HG02798 (cell line): Measurements from ENCODE around the gene CPN1.
"Not testable (repeated sequence)": the region's sequence is repeated elsewhere in the genome, so short reads cannot be mapped to it uniquely, and the experiment has no call there.

Experiments used
- ATAC-seq: cut with Tn5 transposase; IDR thresholded peaks from one replicate; pipeline ENCODE4 v1.9.1; 2021; ENCODE audit warnings: mild to moderate bottlenecking; ENCODE audit not compliant: unreplicated experiment, poor library complexity

The CPN1 gene

GRCh38 chr10:100083623-100084022, 2.0 kb upstream of the CPN1 start:
- ATAC-seq, result no peak

DNA sequence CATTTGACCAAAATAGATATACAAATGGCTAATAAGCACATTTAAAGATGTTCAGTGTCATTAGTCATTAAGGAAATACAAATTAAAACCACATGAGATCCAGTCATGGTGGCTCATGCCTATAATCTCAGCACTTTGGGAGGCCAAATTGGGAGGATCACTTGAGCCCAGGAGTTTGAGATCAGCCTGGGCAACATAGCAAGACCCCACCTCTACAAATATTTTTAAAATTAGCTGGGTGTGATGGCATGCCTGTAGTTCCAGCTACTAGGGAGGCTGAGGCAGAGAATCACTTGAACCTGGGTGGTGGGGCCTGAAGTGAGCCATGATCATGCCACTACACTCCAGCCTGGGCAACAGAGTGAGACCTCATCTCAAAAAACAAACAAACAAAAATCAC, 607 bp upstream of the CPN1 start:
- not testable (repeated sequence) for ATAC-seq

DNA sequence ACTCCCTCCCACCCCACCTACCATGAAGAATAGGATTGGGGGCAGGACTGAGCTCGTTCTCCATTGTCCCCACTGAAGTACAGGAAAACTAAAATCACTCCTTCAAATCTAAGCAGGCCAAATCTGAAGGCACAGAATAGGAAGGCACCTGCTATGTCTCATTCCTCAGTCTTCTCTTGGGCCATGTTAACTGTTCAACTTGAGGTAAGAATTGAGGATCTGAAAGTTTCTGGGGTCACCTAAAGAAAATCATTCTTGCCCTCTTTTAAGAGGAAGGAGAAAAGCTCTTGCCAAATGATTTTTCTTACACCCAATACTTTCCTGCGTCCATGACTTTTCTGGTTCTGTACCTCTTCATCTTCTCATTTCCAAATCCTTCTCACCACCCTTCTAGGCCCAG, 4.9 kb downstream of the CPN1 start:
- no peak for ATAC-seq

DNA sequence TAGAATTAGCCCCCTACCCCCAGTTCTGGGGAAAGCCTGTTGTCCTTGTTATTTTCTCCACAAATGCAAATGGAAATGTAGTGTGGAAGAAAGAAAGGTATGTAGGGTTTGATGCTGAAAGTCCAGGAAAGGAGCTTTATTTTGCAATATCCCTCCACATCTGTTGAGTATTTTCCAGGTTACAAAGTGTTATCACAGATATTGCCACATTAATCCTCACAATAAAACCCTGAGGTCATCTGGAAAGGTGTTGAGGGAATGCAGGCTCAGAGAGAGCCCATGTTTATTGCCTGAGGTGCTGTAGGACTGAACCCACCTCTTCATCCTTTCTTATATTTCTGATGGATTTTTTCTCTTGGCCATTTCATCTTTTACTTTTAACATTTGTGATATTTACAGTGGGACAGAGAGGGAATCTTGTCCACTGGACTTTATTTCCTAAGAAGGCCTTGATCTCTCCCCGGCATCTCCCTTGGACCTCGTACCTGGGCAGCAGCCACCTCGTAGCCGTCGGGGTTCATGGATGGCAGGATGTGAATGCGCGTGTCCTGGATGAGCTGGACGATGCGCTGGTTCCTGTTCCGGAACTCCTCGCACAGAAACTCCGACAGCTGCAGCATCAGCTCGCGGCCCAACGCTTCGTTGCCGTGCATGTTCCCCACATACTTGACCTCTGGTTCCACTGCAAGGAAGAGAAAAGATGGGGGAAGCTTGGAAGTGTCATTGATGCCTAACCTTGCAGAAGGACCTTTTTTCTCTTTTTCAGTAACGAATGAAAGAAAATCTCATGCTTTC, 6.0 kb downstream of the CPN1 start:
- ATAC-seq, result no peak

- ATAC-seq, result no peak
Measured at GRCh38 chr10:100072514-100072913, 9.2 kb downstream of the CPN1 start.

DNA sequence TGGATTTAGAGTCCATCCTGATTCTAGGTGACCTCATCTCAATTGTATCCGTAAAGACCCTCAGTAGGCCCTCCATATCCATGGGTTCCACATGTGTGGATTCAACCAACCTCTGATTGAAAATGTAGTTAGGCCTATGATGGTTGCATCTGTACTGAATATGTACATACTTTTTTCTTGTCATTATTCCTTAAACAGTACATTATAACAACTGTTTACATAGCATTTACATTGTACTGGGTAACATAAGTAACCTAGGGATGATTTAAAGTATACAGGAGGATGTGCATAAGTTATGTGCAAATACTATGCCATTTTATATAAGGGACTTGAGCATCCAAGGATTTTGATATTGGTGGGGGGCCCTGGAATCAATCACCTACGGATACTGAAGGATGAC, 10.1 kb downstream of the CPN1 start:
- ATAC-seq, result no peak

- ATAC-seq, result no peak
Measured at GRCh38 chr10:100067466-100067865, 14.2 kb downstream of the CPN1 start.

GRCh38 chr10:100065084-100065660, 16.5 kb downstream of the CPN1 start:
- no peak for ATAC-seq

DNA sequence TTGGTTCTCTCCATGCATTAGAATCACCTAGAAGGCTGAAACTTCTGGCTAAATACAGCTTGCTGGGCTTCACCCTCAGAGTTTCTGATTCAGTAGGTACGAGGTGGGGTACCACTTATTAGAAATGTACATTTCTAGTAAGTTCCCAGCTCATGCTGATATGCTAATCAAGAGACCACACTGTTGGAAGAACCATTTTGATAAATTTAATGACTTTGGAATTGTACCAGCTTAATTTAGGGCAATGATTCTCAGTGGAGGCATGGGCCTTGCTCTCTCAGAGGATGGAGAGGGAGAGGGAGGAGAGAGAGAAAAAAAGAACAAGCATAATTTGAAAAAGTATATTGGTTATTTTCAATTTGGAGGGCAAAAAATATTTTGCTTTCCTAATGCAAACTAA, 20.3 kb downstream of the CPN1 start:
- ATAC-seq, result no peak

- ATAC-seq, result no peak
Measured at GRCh38 chr10:100057948-100058347, 23.7 kb downstream of the CPN1 start.

DNA sequence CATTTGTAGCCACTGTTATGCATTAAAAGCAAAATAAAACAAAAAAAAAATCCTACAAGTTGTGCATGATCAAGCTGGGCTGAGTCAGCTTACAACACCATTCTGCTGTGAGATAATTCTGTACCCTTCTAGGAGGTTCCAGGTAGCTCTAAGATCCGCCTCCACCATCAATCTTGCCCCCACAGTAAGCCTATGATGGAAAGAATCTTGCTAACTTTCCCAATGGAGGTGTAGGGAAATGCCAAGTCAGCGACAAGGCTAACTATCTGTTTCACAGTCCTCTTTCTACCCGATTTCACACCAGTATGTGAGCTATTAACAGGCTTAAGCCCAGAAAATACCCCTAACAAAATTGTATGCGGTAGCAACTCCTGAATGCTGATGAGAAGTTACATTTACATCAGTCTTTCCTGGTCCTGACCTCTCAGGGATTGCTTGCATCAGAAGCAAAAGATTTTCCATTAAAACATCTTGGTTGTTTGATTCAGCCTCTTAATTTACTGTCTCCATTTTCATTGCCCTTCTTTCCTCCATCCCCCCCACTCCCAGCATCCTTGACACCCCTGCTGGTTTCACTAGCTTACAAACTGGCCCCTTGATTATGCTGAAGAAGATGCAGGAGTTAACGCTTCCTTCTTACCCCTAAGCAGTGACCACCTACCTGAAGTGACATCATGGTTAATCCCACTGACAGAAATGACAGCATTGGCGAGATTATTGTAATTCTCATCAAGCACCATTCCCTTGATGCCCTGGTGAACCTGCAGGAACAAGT, 27.8 kb downstream of the CPN1 start:
- no peak for ATAC-seq

- ATAC-seq, result peak; percentile 60
Measured at GRCh38 chr10:100046021-100046486, 35.6 kb downstream of the CPN1 start.

- ATAC-seq, result no peak
Measured at GRCh38 chr10:100045592-100045991, 36.1 kb downstream of the CPN1 start.

GRCh38 chr10:100043796-100044195, 37.9 kb downstream of the CPN1 start:
- no peak for ATAC-seq

DNA sequence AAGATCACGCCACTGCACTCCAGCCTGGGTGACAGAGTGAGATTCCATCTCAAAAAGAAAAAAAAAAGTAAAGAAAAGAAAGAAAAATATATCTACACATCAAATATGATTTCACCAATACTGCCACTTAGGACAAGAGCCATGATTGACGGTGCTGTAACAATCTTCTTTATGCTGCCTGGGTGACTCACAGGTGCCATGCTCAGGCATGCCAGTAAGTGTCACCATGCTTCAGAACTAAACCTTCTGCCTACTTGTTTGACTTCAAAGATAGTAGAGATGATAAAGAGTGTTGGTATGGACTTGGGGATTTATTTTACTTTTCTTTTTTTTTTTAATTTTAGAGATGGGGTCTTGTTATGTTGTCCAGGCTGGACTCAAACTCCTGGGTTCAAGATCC, 38.3 kb downstream of the CPN1 start:
- ATAC-seq, result no peak

GRCh38 chr10:100041306-100042002, 40.2 kb downstream of the CPN1 start:
- ATAC-seq, result no peak

GRCh38 chr10:100038561-100039071, 43.1 kb downstream of the CPN1 start:
- no peak for ATAC-seq

GRCh38 chr10:100037758-100038315, 43.8 kb downstream of the CPN1 start:
- ATAC-seq, result no peak

- no peak for ATAC-seq
Measured at GRCh38 chr10:100036850-100037249, 44.8 kb downstream of the CPN1 start.

- no peak for ATAC-seq
Measured at GRCh38 chr10:100033766-100034418, 47.8 kb downstream of the CPN1 start.
